Hepatocyte (in vitro differentiated cells): Measurements from ENCODE around the gene PCDH1. TPM values are rescaled to one million over a fixed set of nuclear protein-coding genes. Genes with fewer than 3 reads are reported as not detected.
A peak's percentile ranks its signal among the peaks of the same experiment; 100 is the strongest.
"Not testable (repeated sequence)": the region's sequence is repeated elsewhere in the genome, so short reads cannot be mapped to it uniquely, and the experiment has no call there.

Experiments
- DNase-seq: peaks from one replicate; pipeline ENCODE4 v3.0.0-alpha.2; 2016; ENCODE audit warnings: low spot score
- H2AFZ ChIP-seq: fragments of 200-600 bp; sonication (generic); 2 replicates; pipeline ENCODE4 v1.6.0; 2016; ENCODE audit warnings: antibody characterized with exemption, mild to moderate bottlenecking
- H3K27ac ChIP-seq: fragments of 200-600 bp; sonication (generic); 2 replicates; pipeline ENCODE4 v1.5.1; 2016; ENCODE audit warnings: mild to moderate bottlenecking
- H3K27me3 ChIP-seq: fragments of 200-600 bp; sonication (generic); 2 replicates; pipeline ENCODE4 v1.6.1; 2016
- H3K36me3 ChIP-seq: fragments of 200-600 bp; sonication (generic); replicated peaks from 2 replicates; pipeline ENCODE4 v1.5.1; 2016; ENCODE audit warnings: low read depth; ENCODE audit not compliant: insufficient read depth
- H3K4me1 ChIP-seq: fragments of 200-600 bp; sonication (generic); 2 replicates; pipeline ENCODE4 v1.5.1; 2016; ENCODE audit warnings: mild to moderate bottlenecking, moderate library complexity; ENCODE audit not compliant: insufficient read depth
- H3K4me2 ChIP-seq: fragments of 200-600 bp; sonication (generic); 2 replicates; pipeline ENCODE4 v1.6.0; 2016
- H3K4me3 ChIP-seq: fragments of 200-600 bp; sonication (generic); 2 replicates; pipeline ENCODE4 v1.5.1; 2016; ENCODE audit warnings: mild to moderate bottlenecking
- H3K79me2 ChIP-seq: fragments of 200-600 bp; sonication (generic); 2 replicates; pipeline ENCODE4 v1.6.0; 2017; ENCODE audit warnings: mild to moderate bottlenecking
- H3K9me2 ChIP-seq: fragments of 200-600 bp; sonication (generic); replicated peaks from 2 replicates; pipeline ENCODE4 v1.6.0; 2017; ENCODE audit warnings: mild to moderate bottlenecking; ENCODE audit not compliant: insufficient read depth
- H3K9me3 ChIP-seq: fragments of 200-600 bp; sonication (generic); 2 replicates; pipeline ENCODE4 v1.5.1; 2016; ENCODE audit warnings: low read depth, mild to moderate bottlenecking
- H4K20me1 ChIP-seq: fragments of 200-600 bp; sonication (generic); 2 replicates; pipeline ENCODE4 v1.6.0; 2016; ENCODE audit warnings: mild to moderate bottlenecking; ENCODE audit not compliant: insufficient read depth, poor library complexity, severe bottlenecking
- EZH2 ChIP-seq: fragments of 200-600 bp; sonication (generic); IDR thresholded peaks from 2 replicates; pipeline ENCODE4 v1.6.1; 2016; ENCODE audit warnings: antibody characterized with exemption, mild to moderate bottlenecking, borderline replicate concordance
- EZH2phosphoT487 ChIP-seq: fragments of 200-600 bp; sonication (generic); IDR thresholded peaks from one replicate; pipeline ENCODE4 v1.6.1; 2018; ENCODE audit warnings: antibody characterized with exemption, mild to moderate bottlenecking, low read depth, moderate library complexity; ENCODE audit not compliant: unreplicated experiment, severe bottlenecking
- WGBS: methylation state at CpG from one replicate; pipeline ENCODE4 v1.1.6; 2016; ENCODE audit warnings: low lambda C conversion rate; ENCODE audit errors: missing lambda C conversion rate; 5-methylcytosine and 5-hydroxymethylcytosine counted together
- polyA plus RNA-seq: library from polyadenylated mRNA; unstranded; fragments of >200 nt; fragmentation: Nextera tagmentation; extraction: Ambion mirVana; gene quantifications from 2 replicates; pipeline ENCODE4 v1.2.1, GENCODE V29; 2016
- total RNA-seq: library from RNA; depleted of rRNA; stranded (reverse); fragments of >200 nt; gene quantifications from 2 replicates; pipeline ENCODE4 v1.2.3, GENCODE V29; 2014
- TF ChIP-seq, protein P1 (sequence below): fragments of 200-600 bp; sonication (generic); IDR thresholded peaks from 2 replicates; pipeline ENCODE4 v1.5.1; 2016; ENCODE audit warnings: antibody characterized with exemption, mild to moderate bottlenecking; ENCODE audit not compliant: poor library complexity

The PCDH1 gene
- total and polyA plus RNA-seq, 2 experiments from 2014 or later = 8.6 to 10.5 TPM

GRCh38 chr5:141823056-141823455 lies 55.2 kb downstream of the PCDH1 start:
- no peaks in the 10 kb centered on the region for H3K9me2 ChIP-seq
- no peaks in the 10 kb centered on the region for H4K20me1 ChIP-seq
- H3K27ac ChIP-seq = no peak overlapping the region
- H3K79me2 ChIP-seq = no peaks in the 10 kb centered on the region
- WGBS = 84% methylated on average over 3 of the region's 3 CpGs
- H3K36me3 ChIP-seq = no peaks in the 10 kb centered on the region
- peaks cover 10% of the 10 kb centered on the region for H3K4me1 ChIP-seq
- H3K27me3 ChIP-seq = peaks cover 8% of the 10 kb centered on the region
- no peak for TF ChIP-seq EZH2phosphoT487
- no peak for DNase-seq
- H3K4me3 ChIP-seq = no peak overlapping the region
- H3K9me3 ChIP-seq = no peaks in the 10 kb centered on the region
- H2AFZ ChIP-seq = no peak overlapping the region
- H3K4me2 ChIP-seq = no peak overlapping the region

DNA sequence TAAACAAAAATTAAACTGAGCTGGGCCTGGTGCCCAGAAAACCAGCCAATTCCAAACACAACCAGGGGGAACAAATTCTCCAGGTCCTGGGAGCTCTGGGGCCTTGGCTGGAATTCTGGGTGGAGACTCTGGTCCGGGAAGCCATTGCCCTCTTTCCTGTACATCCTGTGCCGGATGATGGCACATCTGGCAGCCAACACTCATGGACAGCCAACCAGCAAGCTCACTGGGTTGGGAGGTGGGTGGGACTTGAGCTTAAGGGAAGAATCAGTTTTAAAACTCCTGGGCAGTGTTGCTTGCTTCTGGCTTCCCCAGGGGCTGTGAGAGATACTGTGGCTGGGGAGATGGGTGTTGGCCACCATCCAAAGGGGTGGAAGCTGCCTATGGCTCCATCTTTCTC lies 56.1 kb downstream of the PCDH1 start:
- Histone ChIP-seq H3K4me3 (no peak overlapping the region), H3K9me3 (no peaks in the 10 kb centered on the region), H3K4me2 (peak overlapping the region; percentile 7), H2AFZ (no peak overlapping the region), H3K27ac (peak overlapping the region; percentile 89), H4K20me1 (no peaks in the 10 kb centered on the region), H3K36me3 (no peaks in the 10 kb centered on the region), H3K4me1 (peaks cover 10% of the 10 kb centered on the region), H3K27me3 (peaks cover 8% of the 10 kb centered on the region), H3K79me2 (no peaks in the 10 kb centered on the region), H3K9me2 (no peaks in the 10 kb centered on the region)
- DNase-seq = peak; percentile 66
- WGBS = 40% methylated on average over 2 of the region's 2 CpGs
- TF ChIP-seq, protein P1, sequence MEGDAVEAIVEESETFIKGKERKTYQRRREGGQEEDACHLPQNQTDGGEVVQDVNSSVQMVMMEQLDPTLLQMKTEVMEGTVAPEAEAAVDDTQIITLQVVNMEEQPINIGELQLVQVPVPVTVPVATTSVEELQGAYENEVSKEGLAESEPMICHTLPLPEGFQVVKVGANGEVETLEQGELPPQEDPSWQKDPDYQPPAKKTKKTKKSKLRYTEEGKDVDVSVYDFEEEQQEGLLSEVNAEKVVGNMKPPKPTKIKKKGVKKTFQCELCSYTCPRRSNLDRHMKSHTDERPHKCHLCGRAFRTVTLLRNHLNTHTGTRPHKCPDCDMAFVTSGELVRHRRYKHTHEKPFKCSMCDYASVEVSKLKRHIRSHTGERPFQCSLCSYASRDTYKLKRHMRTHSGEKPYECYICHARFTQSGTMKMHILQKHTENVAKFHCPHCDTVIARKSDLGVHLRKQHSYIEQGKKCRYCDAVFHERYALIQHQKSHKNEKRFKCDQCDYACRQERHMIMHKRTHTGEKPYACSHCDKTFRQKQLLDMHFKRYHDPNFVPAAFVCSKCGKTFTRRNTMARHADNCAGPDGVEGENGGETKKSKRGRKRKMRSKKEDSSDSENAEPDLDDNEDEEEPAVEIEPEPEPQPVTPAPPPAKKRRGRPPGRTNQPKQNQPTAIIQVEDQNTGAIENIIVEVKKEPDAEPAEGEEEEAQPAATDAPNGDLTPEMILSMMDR = no peak
- no peak for TF ChIP-seq EZH2phosphoT487
- TF ChIP-seq EZH2 = no peak

DNA sequence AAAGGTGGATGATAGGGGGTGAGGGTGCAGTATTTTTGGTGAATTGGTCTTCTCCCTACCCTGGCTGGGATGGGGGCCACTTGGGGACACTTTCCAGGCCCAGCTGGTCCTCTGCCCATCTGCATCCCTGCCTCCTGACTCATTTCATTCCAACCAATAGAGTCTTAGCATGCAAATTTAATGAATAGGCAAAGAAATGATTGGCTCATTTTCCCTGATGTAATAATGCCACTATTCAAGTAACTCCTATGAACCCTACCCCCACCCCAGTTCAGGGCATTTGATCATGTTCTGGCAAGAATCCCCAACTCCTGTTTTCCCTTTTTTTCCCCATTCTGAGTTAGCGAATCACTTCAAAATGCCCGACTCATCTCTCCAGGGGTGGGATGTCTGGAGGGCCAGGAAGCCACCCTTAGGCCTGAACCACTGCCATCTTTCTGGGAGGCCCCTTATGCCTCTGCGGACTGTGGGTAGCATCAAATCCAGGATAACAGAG lies 56.7 kb downstream of the PCDH1 start:
- Histone ChIP-seq H3K4me2 (peak overlapping the region; percentile 7), H3K27me3 (peaks cover 8% of the 10 kb centered on the region), H3K36me3 (no peaks in the 10 kb centered on the region), H4K20me1 (no peaks in the 10 kb centered on the region), H3K27ac (peak overlapping the region; percentile 89), H3K4me3 (no peak overlapping the region), H3K4me1 (peaks cover 10% of the 10 kb centered on the region), H3K9me2 (no peaks in the 10 kb centered on the region), H3K9me3 (no peaks in the 10 kb centered on the region), H2AFZ (no peak overlapping the region), H3K79me2 (no peaks in the 10 kb centered on the region)
- TF ChIP-seq EZH2 = no peak
- TF ChIP-seq, protein P1 = no peak
- TF ChIP-seq EZH2phosphoT487 = no peak
- WGBS = 43% methylated on average over 3 of the region's 3 CpGs
- DNase-seq = peak; percentile 72

- H3K4me2 ChIP-seq, H3K27me3 ChIP-seq, DNase-seq, H2AFZ ChIP-seq, H3K4me3 ChIP-seq, H3K27ac ChIP-seq, H3K9me3 ChIP-seq, H3K79me2 ChIP-seq, H3K36me3 ChIP-seq, H3K9me2 ChIP-seq, H4K20me1 ChIP-seq: not testable (repeated sequence)
- WGBS = 88% methylated on average over 14 of the region's 15 CpGs
- H3K4me1 ChIP-seq = peaks cover 10% of the 10 kb centered on the region
Observed at GRCh38 chr5:141820686-141821085, 57.5 kb downstream of the PCDH1 start.
